Activated naive CD4-positive, alpha-beta T cell treated with anti-CD3 and anti-CD28 coated beads for 36 hours (primary cell): ENCODE measurements around the gene SYCE1L. TPM values are rescaled to one million over a fixed set of nuclear protein-coding genes. Genes with fewer than 3 reads are reported as not detected.
"Not testable (repeated sequence)": the region's sequence is repeated elsewhere in the genome, so short reads cannot be mapped to it uniquely, and the experiment has no call there.

Experiments
- CTCF ChIA-PET: fragments of 350-600 bp; sonication (Branson Sonifier 250); formaldehyde crosslinking; loops from one replicate; lab custom pipeline; 2021; ENCODE audit warnings: antibody characterized with exemption; lab: Charles Lee
- DNase-seq: peaks from one replicate; pipeline ENCODE4 v3.0.0-alpha.2; 2020
- H3K27ac Mint-ChIP-seq: one replicate; pipeline ENCODE4 v1.8.0; 2021; ENCODE audit warnings: mild to moderate bottlenecking, mixed read lengths
- H3K27me3 Mint-ChIP-seq: one replicate; pipeline ENCODE4 v1.8.0; 2021; ENCODE audit warnings: low read depth, mixed read lengths
- H3K36me3 Mint-ChIP-seq: one replicate; pipeline ENCODE4 v1.8.0; 2021; ENCODE audit warnings: low read depth, mixed read lengths
- H3K4me1 Mint-ChIP-seq: one replicate; pipeline ENCODE4 v1.8.0; 2021; ENCODE audit warnings: low read depth, mixed read lengths
- H3K4me3 Mint-ChIP-seq: one replicate; pipeline ENCODE4 v1.8.0; 2021; ENCODE audit warnings: mild to moderate bottlenecking, moderate library complexity, mixed read lengths
- H3K9me3 Mint-ChIP-seq: one replicate; pipeline ENCODE4 v1.8.0; 2021; ENCODE audit warnings: mixed read lengths
- intact Hi-C: fragments of 100-400 bp; cut with micrococcal nuclease; formaldehyde crosslinking; loops from one replicate; pipeline ENCODE4 v1.15.1; 2023
- total RNA-seq, 2 experiments: library from RNA; stranded (reverse); gene quantifications; one replicate each; pipeline ENCODE4 v1.2.3, GENCODE V29; 2021

SYCE1L gene
- total RNA-seq, 2 experiments from 2014 or later: 3.3 to 3.7 TPM

DNA sequence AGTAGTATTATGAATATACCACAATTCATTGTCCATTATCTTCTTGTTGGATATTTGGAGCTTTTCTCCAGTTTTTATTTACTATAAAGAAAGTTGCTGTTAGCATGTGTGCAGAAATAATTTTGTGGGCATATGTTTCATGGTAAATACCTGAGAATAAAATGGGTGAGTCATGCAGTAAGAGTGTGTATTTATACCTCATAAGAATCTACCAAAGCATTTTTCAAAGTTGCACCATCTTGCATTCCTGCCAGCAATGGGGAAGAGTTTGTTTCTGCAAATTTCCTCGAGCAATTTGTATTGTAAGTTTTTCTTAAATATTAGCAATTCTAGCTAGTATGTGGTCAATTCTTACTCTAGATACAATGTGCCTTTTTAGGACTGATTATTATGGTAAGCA lies 16.1 kb upstream of the SYCE1L start:
- no peak overlapping the region for H3K4me3 Mint-ChIP-seq
- H3K4me1 Mint-ChIP-seq: no peaks in the 10 kb centered on the region
- no peaks in the 10 kb centered on the region for H3K36me3 Mint-ChIP-seq
- CTCF ChIA-PET: interaction anchor here (0.6 to 1.3 kb wide), 3 partner anchors 11 to 1478 kb away, joined by 3 to 5 read pairs (median 4); no protein-coding TSS in a partner anchor
- no peaks in the 10 kb centered on the region for H3K9me3 Mint-ChIP-seq
- no peak for DNase-seq
- peaks cover 8% of the 10 kb centered on the region for H3K27me3 Mint-ChIP-seq
- H3K27ac Mint-ChIP-seq: no peak overlapping the region
- intact Hi-C loops: no loop called here

DNA sequence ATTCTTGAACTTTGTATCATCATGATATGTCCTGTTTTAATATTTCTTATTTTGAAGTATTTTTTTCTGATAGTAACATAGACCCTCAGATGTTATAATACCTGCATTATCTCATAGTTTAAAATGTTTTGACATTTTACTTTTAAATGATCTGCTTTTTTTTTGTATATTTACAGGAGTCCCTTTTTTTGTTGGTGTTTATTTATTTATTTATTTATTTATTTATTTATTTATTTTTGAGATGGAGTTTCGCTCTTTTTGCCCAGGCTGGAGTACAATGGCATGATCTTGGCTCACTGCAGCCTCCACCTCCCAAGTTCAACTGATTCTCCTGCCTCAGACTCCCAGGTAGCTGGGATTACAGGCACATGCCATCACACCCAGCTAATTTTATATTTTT lies 12.9 kb upstream of the SYCE1L start:
- H3K27me3 Mint-ChIP-seq, H3K4me3 Mint-ChIP-seq, intact Hi-C loops, H3K9me3 Mint-ChIP-seq, H3K36me3 Mint-ChIP-seq, DNase-seq, H3K4me1 Mint-ChIP-seq, H3K27ac Mint-ChIP-seq: not testable (repeated sequence)
- CTCF ChIA-PET: interaction anchor here (0.7 kb wide), 1 partner anchor 15 kb away, joined by 3 read pairs; no protein-coding TSS in a partner anchor

DNA sequence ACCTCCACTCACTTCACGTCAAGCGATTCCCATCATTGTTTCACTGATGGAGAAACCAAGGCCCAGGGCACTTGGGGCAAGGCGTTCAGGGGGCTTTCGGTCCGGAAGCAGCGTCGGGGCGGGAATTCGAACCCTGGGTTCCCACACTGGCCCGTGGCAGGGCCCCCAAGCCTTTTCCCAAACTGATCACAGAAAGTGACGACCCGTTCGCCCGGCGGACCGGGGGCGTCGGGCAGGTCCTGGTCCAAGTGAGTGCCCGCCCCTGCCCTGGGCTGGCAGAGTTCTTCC lies 9.1 kb upstream of the SYCE1L start:
- Mint-ChIP-seq H3K4me1 (peaks cover 28% of the 10 kb centered on the region), H3K27ac (peak overlapping the region; percentile 99), H3K4me3 (peak overlapping the region; percentile 82), H3K27me3 (no peaks in the 10 kb centered on the region), H3K36me3 (peaks cover 29% of the 10 kb centered on the region), H3K9me3 (no peaks in the 10 kb centered on the region)
- CTCF ChIA-PET: no interaction called here
- no peak for DNase-seq
- intact Hi-C loops: loop anchor here (1.0 to 5.0 kb wide), 10 partner anchors 22 to 1883 kb away; partner anchors contain the start of genes ADAT1, CFDP1, GABARAPL2 and NUDT7

DNA sequence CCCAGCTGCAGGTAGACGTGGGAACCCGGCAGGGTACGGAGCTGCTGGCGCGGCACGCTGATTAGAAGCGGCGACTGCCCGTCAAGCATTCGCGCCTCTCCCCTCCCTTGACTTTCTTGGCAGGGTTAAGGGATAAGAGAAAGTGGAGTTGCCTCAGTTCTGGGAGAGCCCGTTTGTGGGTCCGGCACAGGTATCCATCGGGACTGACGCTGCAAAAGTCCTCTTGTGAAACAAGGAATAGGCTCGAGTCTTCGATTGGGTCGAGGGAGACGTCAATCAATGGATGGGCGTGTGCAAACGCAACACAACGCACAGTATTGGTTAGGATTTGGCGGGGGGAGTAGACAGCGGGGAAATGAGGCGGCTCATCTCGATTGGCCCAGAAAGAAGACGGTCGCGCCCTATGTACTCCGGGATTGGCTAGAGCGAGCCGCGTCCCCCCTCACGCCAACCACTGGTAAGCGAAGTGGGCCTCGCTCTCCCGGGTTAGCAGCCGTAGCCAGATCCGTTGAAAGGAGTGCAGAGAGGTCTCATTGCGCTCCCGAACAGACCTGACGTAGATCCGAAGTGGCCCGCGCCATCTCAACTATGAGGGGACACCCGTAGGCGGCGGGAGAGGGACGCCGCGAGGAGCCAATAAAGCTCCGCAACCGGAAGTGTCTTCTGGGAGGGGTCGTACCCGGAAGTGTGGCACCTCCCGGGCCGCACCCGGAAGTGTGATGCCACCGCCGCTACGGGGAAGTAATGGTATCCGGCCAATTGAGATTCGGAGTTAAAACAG lies 8.5 kb upstream of the SYCE1L start, which contains the start of gene MON1B:
TSS of gene MON1B (plus strand) at position 713 of the 781 bp plus-strand sequence. CDS start 296 bp downstream, outside the sequence.
- peaks cover 31% of the 10 kb centered on the region for H3K36me3 Mint-ChIP-seq
- CTCF ChIA-PET: no interaction called here

DNA sequence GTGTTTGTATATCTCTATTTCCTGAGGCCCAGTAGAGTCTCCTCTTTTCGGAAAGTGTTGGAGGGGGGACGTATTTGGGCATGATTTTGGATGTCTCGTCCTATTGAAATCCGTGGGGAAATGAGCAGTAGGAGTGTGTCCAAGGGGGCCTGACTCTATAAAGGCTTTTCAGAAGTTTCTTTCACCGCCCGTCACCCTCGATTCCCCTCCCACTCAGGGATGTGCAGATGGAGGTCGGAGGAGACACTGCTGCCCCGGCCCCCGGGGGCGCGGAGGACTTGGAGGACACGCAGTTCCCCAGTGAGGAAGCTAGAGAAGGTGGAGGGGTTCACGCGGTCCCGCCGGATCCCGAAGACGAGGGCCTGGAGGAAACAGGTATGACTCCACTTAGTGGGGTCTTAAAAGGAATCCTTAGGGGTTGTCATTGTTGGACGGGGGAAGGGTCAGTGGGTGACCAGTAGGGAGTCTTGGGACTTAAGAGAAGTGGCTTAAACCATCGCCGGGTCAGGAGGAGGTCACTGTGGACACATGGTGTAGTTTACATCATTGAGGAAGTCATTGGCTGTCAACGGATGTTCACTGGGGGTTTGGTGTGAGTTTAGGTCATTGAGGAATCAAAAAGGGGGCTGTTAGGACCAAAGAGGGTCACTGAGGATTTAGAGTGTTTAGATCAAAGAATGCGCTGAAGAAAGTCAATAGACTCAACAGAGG lies 7.8 kb upstream of the SYCE1L start:
- CTCF ChIA-PET: no interaction called here
- peaks cover 33% of the 10 kb centered on the region for H3K36me3 Mint-ChIP-seq
- H3K9me3 Mint-ChIP-seq: no peaks in the 10 kb centered on the region
- peaks cover 31% of the 10 kb centered on the region for H3K4me1 Mint-ChIP-seq
- H3K27me3 Mint-ChIP-seq: no peaks in the 10 kb centered on the region
- peak; percentile 30 for DNase-seq
- peak overlapping the region; percentile 82 for H3K4me3 Mint-ChIP-seq
- intact Hi-C loops: loop anchor here (1.0 to 5.0 kb wide), 3 partner anchors 117 to 1884 kb away; no protein-coding TSS in a partner anchor
- H3K27ac Mint-ChIP-seq: peak overlapping the region; percentile 99

More for the DNA sequence above, 8.5 kb upstream of the SYCE1L start, which contains the start of gene MON1B:
- DNase-seq: peak; percentile 96
- H3K27me3 Mint-ChIP-seq: no peaks in the 10 kb centered on the region
- intact Hi-C loops: loop anchor here (1.0 to 5.0 kb wide), 11 partner anchors 22 to 1883 kb away; partner anchors contain the start of genes ADAT1, CFDP1, GABARAPL2 and NUDT7
- H3K27ac Mint-ChIP-seq: peak within 1 kb of the TSS; percentile 99
- H3K4me1 Mint-ChIP-seq: peaks cover 29% of the 10 kb centered on the region
- peak within 1 kb of the TSS; percentile 82 for H3K4me3 Mint-ChIP-seq
- H3K9me3 Mint-ChIP-seq: no peaks in the 10 kb centered on the region

DNA sequence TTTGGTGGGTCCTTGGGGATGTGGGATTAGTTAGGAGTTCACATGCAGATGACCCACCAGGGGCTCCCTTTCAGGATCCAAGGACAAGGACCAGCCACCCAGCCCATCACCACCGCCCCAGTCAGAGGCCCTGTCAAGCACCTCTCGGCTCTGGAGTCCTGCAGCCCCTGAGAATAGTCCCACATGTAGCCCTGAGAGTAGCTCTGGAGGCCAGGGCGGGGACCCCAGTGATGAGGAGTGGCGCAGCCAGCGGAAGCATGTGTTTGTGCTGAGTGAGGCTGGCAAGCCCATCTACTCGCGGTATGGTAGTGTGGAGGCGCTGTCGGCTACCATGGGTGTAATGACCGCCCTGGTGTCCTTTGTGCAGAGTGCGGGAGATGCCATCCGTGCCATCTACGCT lies 5.8 kb upstream of the SYCE1L start:
- peaks cover 31% of the 10 kb centered on the region for H3K4me1 Mint-ChIP-seq
- H3K27me3 Mint-ChIP-seq: no peaks in the 10 kb centered on the region
- H3K27ac Mint-ChIP-seq: no peak overlapping the region
- H3K36me3 Mint-ChIP-seq: peaks cover 46% of the 10 kb centered on the region
- intact Hi-C loops: loop anchor here (5.0 kb wide), 1 partner anchor 1886 kb away; no protein-coding TSS in a partner anchor
- H3K4me3 Mint-ChIP-seq: no peak overlapping the region
- no peaks in the 10 kb centered on the region for H3K9me3 Mint-ChIP-seq
- CTCF ChIA-PET: no interaction called here
- no peak for DNase-seq

DNA sequence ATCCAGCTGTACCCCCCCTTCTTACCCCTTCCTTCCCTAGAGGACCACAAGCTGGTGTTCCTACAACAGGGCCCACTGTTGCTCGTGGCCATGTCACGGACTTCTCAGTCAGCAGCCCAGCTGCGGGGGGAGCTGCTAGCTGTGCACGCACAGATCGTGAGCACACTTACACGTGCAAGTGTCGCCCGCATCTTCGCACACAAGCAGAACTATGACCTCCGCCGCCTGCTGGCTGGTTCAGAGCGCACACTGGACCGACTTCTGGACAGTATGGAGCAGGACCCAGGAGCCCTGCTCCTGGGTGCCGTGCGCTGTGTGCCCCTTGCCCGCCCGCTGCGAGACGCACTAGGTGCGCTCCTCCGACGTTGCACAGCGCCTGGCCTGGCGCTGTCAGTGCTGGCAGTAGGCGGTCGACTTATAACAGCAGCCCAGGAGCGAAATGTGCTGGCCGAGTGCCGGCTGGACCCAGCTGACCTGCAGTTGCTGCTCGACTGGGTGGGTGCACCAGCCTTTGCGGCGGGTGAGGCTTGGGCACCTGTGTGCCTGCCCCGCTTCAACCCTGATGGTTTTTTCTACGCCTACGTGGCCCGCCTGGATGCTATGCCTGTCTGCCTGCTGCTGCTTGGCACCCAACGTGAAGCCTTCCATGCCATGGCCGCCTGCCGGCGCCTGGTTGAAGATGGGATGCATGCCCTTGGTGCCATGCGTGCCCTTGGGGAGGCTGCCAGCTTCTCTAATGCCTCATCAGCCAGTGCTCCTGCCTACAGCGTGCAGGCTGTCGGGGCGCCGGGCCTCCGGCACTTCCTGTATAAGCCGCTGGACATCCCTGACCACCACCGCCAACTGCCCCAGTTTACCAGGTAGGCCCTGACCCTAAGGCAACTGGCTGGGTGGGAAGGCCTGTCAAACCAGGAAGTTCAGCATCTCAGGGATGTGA lies 4.6 kb upstream of the SYCE1L start:
- intact Hi-C loops: loop anchor here (5.0 kb wide), 1 partner anchor 1887 kb away; no protein-coding TSS in a partner anchor
- Mint-ChIP-seq H3K9me3 (no peaks in the 10 kb centered on the region), H3K36me3 (peaks cover 48% of the 10 kb centered on the region), H3K27ac (peak overlapping the region; percentile 44), H3K27me3 (no peaks in the 10 kb centered on the region), H3K4me1 (peaks cover 25% of the 10 kb centered on the region), H3K4me3 (no peak overlapping the region)
- no peak for DNase-seq
- CTCF ChIA-PET: no interaction called here

DNA sequence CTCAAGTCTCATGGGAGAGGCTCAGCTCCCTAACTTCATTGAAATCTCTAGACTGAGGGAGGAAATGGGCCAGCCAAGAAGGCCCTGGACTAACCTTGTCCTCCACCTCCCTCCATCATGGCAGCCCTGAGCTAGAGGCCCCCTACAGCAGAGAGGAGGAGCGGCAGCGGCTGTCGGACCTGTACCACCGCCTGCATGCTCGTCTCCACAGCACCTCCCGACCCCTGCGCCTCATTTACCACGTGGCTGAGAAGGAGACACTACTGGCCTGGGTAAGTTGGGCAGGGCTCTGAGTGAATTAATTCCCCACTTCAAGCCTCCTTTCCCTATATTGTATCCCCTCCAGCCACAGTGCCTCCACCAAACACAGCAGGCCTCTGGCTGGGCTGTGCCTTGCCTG lies 3.8 kb upstream of the SYCE1L start:
- intact Hi-C loops: no loop called here
- Mint-ChIP-seq H3K9me3 (no peaks in the 10 kb centered on the region), H3K27ac (no peak overlapping the region), H3K36me3 (peaks cover 48% of the 10 kb centered on the region), H3K4me3 (no peak overlapping the region), H3K4me1 (peaks cover 25% of the 10 kb centered on the region), H3K27me3 (no peaks in the 10 kb centered on the region)
- CTCF ChIA-PET: no interaction called here
- DNase-seq: no peak

DNA sequence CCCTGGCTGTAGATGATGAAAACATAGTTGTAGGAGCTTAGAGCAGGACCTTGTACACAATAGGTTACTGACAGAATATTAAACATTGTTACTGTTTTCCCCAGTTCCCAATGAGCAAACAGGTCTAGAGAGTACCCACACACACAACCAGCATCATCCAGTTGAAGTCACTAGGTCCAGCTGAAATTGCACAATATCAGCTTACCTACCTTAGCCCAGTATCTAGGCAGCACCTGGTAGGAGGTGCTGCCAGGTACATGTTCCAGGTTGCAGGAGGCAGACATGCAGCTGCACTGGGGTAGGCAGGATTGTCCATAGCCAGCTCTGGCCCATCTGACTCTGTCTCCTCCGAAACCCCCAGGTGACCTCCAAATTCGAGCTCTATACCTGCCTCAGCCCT lies 1.5 kb upstream of the SYCE1L start:
- H3K27me3 Mint-ChIP-seq: no peaks in the 10 kb centered on the region
- no peak overlapping the region for H3K27ac Mint-ChIP-seq
- CTCF ChIA-PET: no interaction called here
- H3K4me3 Mint-ChIP-seq: no peak overlapping the region
- peaks cover 14% of the 10 kb centered on the region for H3K4me1 Mint-ChIP-seq
- no peak for DNase-seq
- peaks cover 34% of the 10 kb centered on the region for H3K36me3 Mint-ChIP-seq
- H3K9me3 Mint-ChIP-seq: no peaks in the 10 kb centered on the region
- intact Hi-C loops: no loop called here

DNA sequence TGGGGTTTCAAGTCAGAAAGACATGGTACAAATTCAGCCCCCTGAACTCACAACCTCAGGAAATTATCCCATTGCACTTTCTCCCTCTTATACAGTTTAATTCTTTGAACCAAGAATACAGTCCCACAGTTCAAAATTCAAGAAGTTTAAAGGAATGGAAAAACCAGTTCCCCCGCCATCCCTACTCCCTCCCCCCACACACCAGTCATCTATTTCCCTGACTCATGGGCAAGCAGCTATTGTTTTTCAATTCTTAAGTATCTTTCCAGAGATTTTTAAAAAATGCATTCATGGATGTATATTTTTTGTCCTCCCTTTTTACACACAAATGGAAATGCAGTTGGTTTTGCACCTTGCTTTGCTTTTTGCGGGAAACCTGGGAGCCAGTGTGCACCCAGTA lies 7.3 kb downstream of the SYCE1L start:
- intact Hi-C loops: no loop called here
- H3K27me3 Mint-ChIP-seq: no peaks in the 10 kb centered on the region
- CTCF ChIA-PET: no interaction called here
- H3K27ac Mint-ChIP-seq: no peak overlapping the region
- DNase-seq: no peak
- no peaks in the 10 kb centered on the region for H3K4me1 Mint-ChIP-seq
- H3K36me3 Mint-ChIP-seq: peaks cover 1% of the 10 kb centered on the region
- no peaks in the 10 kb centered on the region for H3K9me3 Mint-ChIP-seq
- no peak overlapping the region for H3K4me3 Mint-ChIP-seq

DNA sequence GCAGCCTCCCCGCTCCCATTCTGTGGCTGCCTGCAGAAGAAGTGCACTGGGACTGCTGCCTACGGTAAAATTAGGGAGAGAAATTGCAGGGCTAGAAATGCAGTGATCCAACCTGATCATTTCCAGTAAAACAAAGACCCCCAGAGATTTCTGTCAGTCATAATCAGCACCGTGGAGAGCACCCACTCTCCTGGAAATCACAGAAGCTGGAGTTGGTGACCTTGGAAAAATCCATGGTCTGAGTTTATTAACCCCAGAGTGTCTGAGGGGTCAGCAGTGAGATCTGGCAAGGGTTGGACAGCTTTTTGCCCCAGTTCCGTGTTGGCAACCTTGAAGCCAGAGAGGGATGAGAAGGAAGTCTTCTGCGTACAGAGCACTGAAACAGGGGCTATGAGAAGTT lies 7.8 kb downstream of the SYCE1L start:
- H3K27me3 Mint-ChIP-seq: no peaks in the 10 kb centered on the region
- H3K27ac Mint-ChIP-seq: no peak overlapping the region
- no peaks in the 10 kb centered on the region for H3K4me1 Mint-ChIP-seq
- H3K9me3 Mint-ChIP-seq: no peaks in the 10 kb centered on the region
- H3K4me3 Mint-ChIP-seq: no peak overlapping the region
- H3K36me3 Mint-ChIP-seq: no peaks in the 10 kb centered on the region
- no peak for DNase-seq
- intact Hi-C loops: no loop called here
- CTCF ChIA-PET: interaction anchor here (1.0 kb wide), 1 partner anchor 63 kb away, joined by 3 read pairs; no protein-coding TSS in a partner anchor
